H9 (cell line): Measurements from ENCODE around the gene PITPNM2. TPM values are rescaled to one million over a fixed set of nuclear protein-coding genes. Genes with fewer than 3 reads are reported as not detected.

ENCODE experiments used
- DNase-seq: peaks from one replicate; pipeline ENCODE4 v3.0.0-alpha.2; 2017
- H2AFZ ChIP-seq: one replicate; pipeline ENCODE4 v1.6.1; 2013; ENCODE audit warnings: mild to moderate bottlenecking, low read length, control low read depth, moderate library complexity
- H2AK5ac ChIP-seq: 2 replicates; pipeline ENCODE4 v1.6.1; 2013; ENCODE audit warnings: low read length, control low read depth, mixed read lengths; ENCODE audit not compliant: insufficient read length
- H2BK120ac ChIP-seq: one replicate; pipeline ENCODE4 v1.6.1; 2013; ENCODE audit warnings: low read depth, mild to moderate bottlenecking, low read length, control low read depth, inconsistent platforms; ENCODE audit not compliant: poor library complexity, severe bottlenecking
- H2BK12ac ChIP-seq: 2 replicates; pipeline ENCODE4 v1.6.1; 2013; ENCODE audit warnings: low read length, control low read depth, mixed read lengths, low read depth; ENCODE audit not compliant: insufficient read length
- H2BK15ac ChIP-seq: 2 replicates; pipeline ENCODE4 v1.6.1; 2013; ENCODE audit warnings: low read depth, low read length, control low read depth
- H2BK20ac ChIP-seq: one replicate; pipeline ENCODE4 v1.6.1; 2013; ENCODE audit warnings: low read depth, mild to moderate bottlenecking, low read length, control low read depth, inconsistent platforms; ENCODE audit not compliant: poor library complexity, severe bottlenecking
- H2BK5ac ChIP-seq: 2 replicates; pipeline ENCODE4 v1.6.1; 2013; ENCODE audit warnings: low read length, control low read depth, mixed read lengths; ENCODE audit not compliant: insufficient read length
- H3K14ac ChIP-seq: 2 replicates; pipeline ENCODE4 v1.6.1; 2013; ENCODE audit warnings: low read length, control low read depth; ENCODE audit not compliant: insufficient read depth
- H3K18ac ChIP-seq: 2 replicates; pipeline ENCODE4 v1.6.1; 2013; ENCODE audit warnings: low read depth, mild to moderate bottlenecking, mixed read lengths, low read length, control low read depth; ENCODE audit not compliant: insufficient read length
- H3K23ac ChIP-seq: 2 replicates; pipeline ENCODE4 v1.6.1; 2013; ENCODE audit warnings: low read length, control low read depth, mixed read lengths, low read depth; ENCODE audit not compliant: insufficient read length
- H3K23me2 ChIP-seq: 2 replicates; pipeline ENCODE4 v1.6.1; 2013; ENCODE audit warnings: low read depth, mild to moderate bottlenecking, mixed read lengths, low read length, control low read depth; ENCODE audit not compliant: insufficient read length, poor library complexity, severe bottlenecking
- H3K27ac ChIP-seq: 2 replicates; pipeline ENCODE4 v1.5.1; 2013; ENCODE audit warnings: low read length, control low read depth, mixed read lengths, low read depth; ENCODE audit not compliant: insufficient read length
- H3K27me3 ChIP-seq: 2 replicates; pipeline ENCODE4 v1.6.1; 2013; ENCODE audit warnings: low read length, control low read depth, inconsistent platforms; ENCODE audit not compliant: insufficient read depth
- H3K4ac ChIP-seq: 2 replicates; pipeline ENCODE4 v1.6.1; 2013; ENCODE audit warnings: low read depth, mild to moderate bottlenecking, control low read depth, inconsistent platforms, low read length, moderate library complexity
- H3K4me1 ChIP-seq: 2 replicates; pipeline ENCODE4 v1.6.1; 2013; ENCODE audit warnings: low read length, control low read depth, inconsistent platforms; ENCODE audit not compliant: insufficient read depth
- H3K4me2 ChIP-seq: 2 replicates; pipeline ENCODE4 v1.6.1; 2013; ENCODE audit warnings: low read length, control low read depth, mixed read lengths; ENCODE audit not compliant: insufficient read length, insufficient read depth
- H3K56ac ChIP-seq: 2 replicates; pipeline ENCODE4 v1.6.1; 2013; ENCODE audit warnings: low read depth, mild to moderate bottlenecking, mixed read lengths, low read length, control low read depth; ENCODE audit not compliant: insufficient read length
- H3K79me1 ChIP-seq: 2 replicates; pipeline ENCODE4 v1.6.1; 2013; ENCODE audit warnings: low read depth, mild to moderate bottlenecking, moderate library complexity, low read length, control low read depth, inconsistent platforms; ENCODE audit not compliant: insufficient read depth, poor library complexity, severe bottlenecking
- H3K79me2 ChIP-seq: 2 replicates; pipeline ENCODE4 v1.6.1; 2013; ENCODE audit warnings: low read length, control low read depth, inconsistent platforms; ENCODE audit not compliant: insufficient read depth
- H3K9ac ChIP-seq: 2 replicates; pipeline ENCODE4 v1.6.1; 2013; ENCODE audit warnings: low read length, control low read depth, mixed read lengths; ENCODE audit not compliant: insufficient read length; ENCODE audit errors: extremely low read depth
- H3K9me3 ChIP-seq: one replicate; pipeline ENCODE4 v1.6.1; 2013; ENCODE audit warnings: low read depth, low read length, inconsistent platforms; ENCODE audit not compliant: control insufficient read depth
- H3T11ph ChIP-seq: one replicate; pipeline ENCODE4 v1.6.1; 2013; ENCODE audit warnings: mild to moderate bottlenecking, low read length, control low read depth, inconsistent platforms
- H4K20me1 ChIP-seq: one replicate; pipeline ENCODE4 v1.6.1; 2013; ENCODE audit not compliant: control insufficient read depth, insufficient read length, insufficient read depth
- H4K5ac ChIP-seq: 2 replicates; pipeline ENCODE4 v1.6.1; 2013; ENCODE audit warnings: low read depth, mild to moderate bottlenecking, mixed read lengths, low read length, control low read depth; ENCODE audit not compliant: insufficient read length
- H4K8ac ChIP-seq: replicated peaks from 2 replicates; pipeline ENCODE4 v1.6.1; 2013; ENCODE audit warnings: low read length, control low read depth, mixed read lengths, low read depth; ENCODE audit not compliant: insufficient read length
- H4K91ac ChIP-seq: 2 replicates; pipeline ENCODE4 v1.6.1; 2013; ENCODE audit warnings: low read depth, mild to moderate bottlenecking, moderate library complexity, mixed read lengths, low read length, control low read depth; ENCODE audit not compliant: insufficient read length
- H3K27ac Mint-ChIP-seq, 3 experiments: 2 replicates in 2 of 3; 3 replicates in 1 of 3; pipeline ENCODE4 v1.8.0; 2020 to 2021; ENCODE audit warnings: mixed read lengths in 3 of 3, mild to moderate bottlenecking in 1 of 3, moderate library complexity in 1 of 3
- H3K27me3 Mint-ChIP-seq: 2 replicates; pipeline ENCODE4 v1.8.0; 2021; ENCODE audit warnings: low read depth, mild to moderate bottlenecking, moderate library complexity, mixed read lengths
- H3K36me3 Mint-ChIP-seq, 3 experiments: 2 replicates in 2 of 3; 3 replicates in 1 of 3; pipeline ENCODE4 v1.8.0; 2020 to 2021; ENCODE audit warnings: low read depth in 3 of 3, mixed read lengths in 3 of 3; ENCODE audit not compliant: insufficient read depth in 1 of 3
- H3K4me1 Mint-ChIP-seq, 2 experiments: 2 replicates each; pipeline ENCODE4 v1.8.0; 2020; ENCODE audit warnings: mixed read lengths in 2 of 2
- H3K4me3 Mint-ChIP-seq, 2 experiments: 2 replicates in 1 of 2; 3 replicates in 1 of 2; pipeline ENCODE4 v1.8.0; 2020 to 2021; ENCODE audit warnings: mild to moderate bottlenecking in 2 of 2, mixed read lengths in 2 of 2, moderate library complexity in 1 of 2
- H3K9me3 Mint-ChIP-seq, 2 experiments: 2 replicates in 1 of 2; 3 replicates in 1 of 2; pipeline ENCODE4 v1.8.0; 2020; ENCODE audit warnings: mild to moderate bottlenecking in 2 of 2, mixed read lengths in 2 of 2, moderate library complexity in 1 of 2
- CTCF ChIP-seq: fragments of 200-600 bp; sonication (generic); conservative IDR thresholded peaks from 3 replicates; pipeline ENCODE4 v1.8.0; 2021; ENCODE audit warnings: antibody characterized with exemption, mild to moderate bottlenecking
- WGBS: extraction: QIAGEN DNeasy Blood & Tissue Kit; methylation state at CpG from one replicate; pipeline ENCODE4 v1.1.7; 2013; ENCODE audit warnings: missing lambda C conversion rate, low lambda C conversion rate, mixed read lengths; ENCODE audit not compliant: insufficient read length; ENCODE audit errors: extremely low coverage; 5-methylcytosine and 5-hydroxymethylcytosine counted together
- total RNA-seq: library from RNA; stranded (reverse); gene quantifications from 2 replicates; pipeline ENCODE4 v1.2.1, GENCODE V29; 2021

PITPNM2 gene
- total RNA-seq, 1 experiment from 2014 or later = 1.2 TPM

- no peak overlapping the region for H3K14ac ChIP-seq
- no peak overlapping the region for H3K23ac ChIP-seq
- no peaks in the 10 kb centered on the region for H3K23me2 ChIP-seq
- no peak overlapping the region for H2BK12ac ChIP-seq
- no peak overlapping the region for H2AFZ ChIP-seq
- no peak overlapping the region for H2BK15ac ChIP-seq
- no peak overlapping the region for H3K18ac ChIP-seq
- H4K8ac ChIP-seq = no peak overlapping the region
- peaks cover 2% of the 10 kb centered on the region in 2 experiments; a peak in 3 of 4 replicates for H3K4me1 Mint-ChIP-seq
- no peaks in the 10 kb centered on the region for H3K9me3 ChIP-seq
- no peak overlapping the region for H3K4me3 Mint-ChIP-seq
- no peaks in the 10 kb centered on the region for H3K79me1 ChIP-seq
- H3K9me3 Mint-ChIP-seq = no peaks in the 10 kb centered on the region; a peak in 1 of 5 replicates
- peaks cover 0 to 5% (median 0%) of the 10 kb centered on the region in 3 experiments; a peak in 4 of 7 replicates for H3K36me3 Mint-ChIP-seq
- H3K27ac Mint-ChIP-seq = no peak overlapping the region
- no peak overlapping the region for H2BK20ac ChIP-seq
- no peak overlapping the region for H3K27ac ChIP-seq
- no peak for TF ChIP-seq CTCF
- no peaks in the 10 kb centered on the region for H3K79me2 ChIP-seq
- no peak overlapping the region for H2BK120ac ChIP-seq
- no peak overlapping the region for H2AK5ac ChIP-seq
- no peaks in the 10 kb centered on the region for H4K20me1 ChIP-seq
- H3K4me2 ChIP-seq = no peak overlapping the region
- no peak overlapping the region for H3K4ac ChIP-seq
- no peaks in the 10 kb centered on the region; the same call in 1 of the 2 replicates for H3K27me3 Mint-ChIP-seq
- H3K9ac ChIP-seq = no peak overlapping the region
- no peak overlapping the region for H3K56ac ChIP-seq
- H3T11ph ChIP-seq = no peak overlapping the region
- H3K27me3 ChIP-seq = no peaks in the 10 kb centered on the region
- no peak overlapping the region for H4K91ac ChIP-seq
- WGBS = no CpG with 5 or more reads among the region's 9 CpGs
- no peak overlapping the region for H4K5ac ChIP-seq
- DNase-seq = no peak
- no peak overlapping the region for H2BK5ac ChIP-seq
- H3K4me1 ChIP-seq = no peaks in the 10 kb centered on the region
These were observed 16.6 kb downstream of the PITPNM2 start for GRCh38 chr12:123134271-123134671.
